GM18519 (cell line): ENCODE results near the gene CYFIP2.
A peak's percentile ranks its signal among the peaks of the same experiment; 100 is the strongest.

Experiments
- ATAC-seq: cut with Tn5 transposase; IDR thresholded peaks from one replicate; pipeline ENCODE4 v1.9.1; 2021; ENCODE audit warnings: mild to moderate bottlenecking, moderate library complexity; ENCODE audit not compliant: unreplicated experiment, low FRiP score

CYFIP2 gene

DNA sequence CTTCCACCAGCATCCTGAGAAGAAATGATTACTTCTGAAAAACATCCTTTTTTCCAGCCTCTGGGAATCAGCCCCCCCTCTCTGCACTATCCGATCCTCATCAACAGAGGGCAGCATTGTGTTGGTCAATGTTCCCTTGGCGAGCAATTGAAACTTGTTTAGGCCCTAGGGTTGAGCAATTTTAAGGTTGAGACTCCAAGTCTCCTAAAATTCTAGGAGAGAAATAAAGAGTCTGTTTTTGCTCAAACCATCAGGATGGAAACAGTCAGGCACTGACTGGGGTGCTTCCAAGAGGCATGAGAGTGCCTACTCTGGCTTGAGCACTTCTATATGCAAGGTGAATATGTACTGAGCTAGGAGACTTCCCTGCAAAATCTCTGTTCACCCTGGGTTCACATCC, 12.4 kb upstream of the CYFIP2 start:
- peak; percentile 26 for ATAC-seq

DNA sequence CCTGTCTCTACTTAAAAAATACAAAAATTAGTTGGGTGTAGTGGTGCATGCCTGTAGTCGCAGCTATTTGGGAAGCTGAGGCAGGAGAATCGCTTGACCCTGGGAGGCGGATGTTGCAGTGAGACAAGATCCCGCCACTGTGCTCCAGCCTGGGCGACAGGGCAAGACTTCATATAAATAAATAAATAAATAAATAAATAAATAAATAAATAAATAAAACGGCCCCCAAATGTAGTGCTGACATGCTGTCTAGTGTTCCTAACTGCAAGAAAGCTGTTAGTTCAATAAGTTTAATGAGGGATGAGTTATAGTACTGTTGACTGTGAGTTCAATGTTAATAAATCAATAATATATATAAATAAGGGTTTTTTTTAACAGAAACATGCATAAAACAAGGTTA, 7.5 kb upstream of the CYFIP2 start:
- no peak for ATAC-seq

DNA sequence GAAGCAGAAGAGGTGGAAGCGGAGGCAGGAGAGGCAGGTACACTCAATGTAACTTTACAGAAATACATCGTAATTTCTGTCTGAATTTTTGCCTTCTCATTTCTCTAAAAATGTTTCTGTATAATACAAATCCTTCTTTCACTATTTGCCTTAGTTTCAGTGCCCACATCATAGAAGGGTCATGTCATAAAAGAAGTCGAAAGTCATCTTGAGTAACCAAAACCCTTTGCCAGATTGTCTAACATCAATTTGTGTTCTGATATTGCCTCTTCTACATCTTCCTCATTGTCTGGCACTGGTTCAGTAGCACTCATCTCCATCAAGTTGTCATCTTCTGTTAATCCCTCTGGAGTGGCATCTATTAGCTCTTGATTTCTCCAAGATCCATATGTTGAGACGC, 6.2 kb upstream of the CYFIP2 start:
- no peak for ATAC-seq

DNA sequence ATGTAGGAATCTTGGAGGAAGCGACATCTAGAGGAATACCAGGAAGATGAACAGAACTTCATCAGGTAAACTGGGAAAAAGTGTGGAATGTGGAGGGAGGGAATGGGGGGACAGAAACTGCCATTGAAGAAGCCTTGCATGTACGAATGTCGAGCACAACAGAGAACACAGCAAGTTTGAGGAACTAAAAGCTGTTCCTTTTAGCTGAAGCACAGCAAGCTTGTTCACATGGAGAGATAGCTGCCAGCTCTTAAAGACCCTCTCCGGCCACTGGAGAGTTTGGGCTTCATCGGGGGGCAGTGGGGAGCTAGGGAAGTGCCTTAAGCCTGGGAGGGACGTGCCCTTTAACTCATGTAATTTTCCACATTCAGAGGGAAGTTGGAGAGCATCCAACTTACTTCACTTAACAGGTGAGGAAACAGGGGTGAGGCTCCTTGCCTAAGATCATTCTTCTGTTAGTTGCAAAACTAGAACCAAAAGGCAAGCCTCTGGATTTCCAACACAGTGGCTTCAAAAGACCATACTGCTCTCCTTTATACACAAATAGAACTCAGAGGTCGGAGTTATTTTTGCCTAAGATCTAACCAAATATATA, 2.3 kb upstream of the CYFIP2 start:
- ATAC-seq = no peak

DNA sequence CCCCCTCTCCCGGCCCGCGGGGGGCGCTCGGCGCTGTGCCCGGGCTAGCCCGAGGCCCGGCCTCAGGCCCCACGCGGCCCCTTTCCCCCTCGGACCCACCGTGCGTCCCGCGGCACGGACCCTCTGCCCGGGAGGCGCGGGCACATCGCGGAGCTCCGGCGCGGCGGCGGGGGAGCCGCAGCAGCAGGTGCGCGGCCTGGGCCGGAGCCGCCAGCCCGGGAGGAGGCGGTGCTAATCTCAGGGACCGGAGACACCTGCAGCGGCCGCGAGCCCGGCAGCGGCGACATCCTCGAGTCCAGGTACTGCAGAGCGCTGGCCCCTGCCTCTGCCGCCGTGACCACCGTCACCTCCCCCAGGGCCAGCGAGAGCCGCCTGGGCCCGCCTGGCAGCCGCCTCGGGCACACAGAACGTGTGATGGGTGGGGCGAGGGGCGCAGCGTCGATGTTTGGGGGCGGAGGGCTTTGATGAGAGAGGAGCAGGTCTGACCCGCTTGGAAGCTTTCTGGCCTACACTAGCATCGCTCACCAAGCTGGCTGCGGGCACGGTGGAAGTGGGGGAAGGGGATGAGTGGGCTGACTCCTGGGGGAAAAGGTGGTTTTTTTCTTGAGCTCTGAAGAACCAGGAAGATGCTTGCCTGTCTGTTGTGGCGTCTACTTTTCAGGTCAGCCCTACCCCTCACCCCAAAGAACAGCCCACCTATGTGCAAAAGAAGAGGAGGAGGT, 524 bp downstream of the CYFIP2 start:
- ATAC-seq = peak; percentile 37

DNA sequence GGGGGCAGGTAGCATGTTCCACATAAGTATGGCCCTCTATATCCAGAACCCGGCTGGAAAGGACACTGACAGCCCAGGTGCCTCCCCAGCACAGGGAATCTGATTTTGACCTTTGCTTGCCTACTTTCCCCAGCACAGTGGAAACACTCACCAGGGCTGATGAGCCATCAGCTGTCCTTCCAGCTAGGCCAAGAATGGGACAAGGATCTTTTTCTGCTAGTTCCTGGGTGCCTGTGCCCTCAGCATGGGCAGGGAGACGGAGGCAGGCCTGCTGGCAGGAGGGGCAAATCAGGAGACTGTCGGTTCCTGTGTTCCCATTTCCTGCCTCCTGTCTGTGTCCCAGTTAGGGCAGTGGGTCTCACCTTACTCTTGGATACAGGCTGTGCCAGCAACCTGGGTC, 1.1 kb downstream of the CYFIP2 start:
- no peak for ATAC-seq

DNA sequence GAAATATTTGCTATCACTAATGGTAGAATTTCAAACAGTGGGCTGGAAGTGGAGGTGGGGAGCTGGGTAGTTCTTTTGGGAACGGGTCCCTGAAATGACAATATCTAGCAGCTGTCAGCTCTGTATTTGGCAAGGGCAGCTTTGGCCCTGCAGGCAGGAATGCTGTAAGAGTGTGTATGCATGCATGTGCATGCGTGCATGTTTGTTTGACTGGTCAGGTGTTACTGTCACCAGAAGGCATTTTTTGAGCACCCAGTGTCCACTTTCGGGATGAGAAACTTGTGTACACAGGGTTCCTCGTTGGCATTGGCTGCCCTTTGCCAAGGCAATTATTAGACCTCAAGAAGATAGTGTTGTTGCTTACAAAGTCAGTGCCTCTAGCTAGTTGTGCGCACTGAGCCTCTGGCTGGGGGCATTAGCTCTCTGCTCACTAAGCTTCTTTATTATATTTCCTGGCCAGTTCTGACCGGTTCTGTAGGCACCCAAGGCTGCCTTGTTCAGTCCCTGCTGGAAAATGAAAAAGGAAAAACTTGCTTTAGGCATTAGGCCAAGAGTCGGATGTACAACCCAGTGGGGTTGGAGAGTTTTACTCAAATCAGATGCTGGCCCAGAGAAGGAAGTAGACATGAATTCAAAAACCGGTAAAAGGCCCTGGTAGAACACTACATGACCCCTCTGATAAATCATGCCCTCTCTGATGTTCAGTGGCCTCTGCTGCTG, 2.0 kb downstream of the CYFIP2 start:
- ATAC-seq = no peak

DNA sequence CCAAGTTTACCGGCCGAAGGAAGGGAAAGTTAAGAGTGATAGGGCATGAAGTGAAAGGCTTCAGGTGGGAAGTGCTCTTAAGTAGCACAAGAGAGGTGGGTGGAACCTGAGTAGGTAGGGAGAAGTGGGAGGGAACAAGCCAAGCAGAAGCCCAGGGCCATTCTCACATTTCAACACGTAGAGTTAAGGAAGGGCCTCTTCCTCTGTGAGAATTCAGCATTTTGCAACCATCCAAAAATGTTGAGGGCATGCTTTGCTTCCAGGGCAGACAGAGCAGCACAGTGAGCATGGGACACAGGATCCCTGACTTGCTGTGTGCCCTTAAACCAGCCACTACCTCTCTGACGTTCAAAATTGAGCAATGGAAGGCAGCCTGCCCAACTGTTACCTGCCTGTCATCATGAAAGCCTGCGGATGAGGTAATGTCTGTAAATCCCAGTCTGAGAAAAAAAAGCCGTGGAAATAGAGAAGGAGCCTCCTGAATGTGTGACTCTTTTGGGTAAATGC, 3.3 kb downstream of the CYFIP2 start:
- ATAC-seq = no peak

- ATAC-seq = no peak
Measured at GRCh38 chr5:157269761-157270272, 3.9 kb downstream of the CYFIP2 start.

DNA sequence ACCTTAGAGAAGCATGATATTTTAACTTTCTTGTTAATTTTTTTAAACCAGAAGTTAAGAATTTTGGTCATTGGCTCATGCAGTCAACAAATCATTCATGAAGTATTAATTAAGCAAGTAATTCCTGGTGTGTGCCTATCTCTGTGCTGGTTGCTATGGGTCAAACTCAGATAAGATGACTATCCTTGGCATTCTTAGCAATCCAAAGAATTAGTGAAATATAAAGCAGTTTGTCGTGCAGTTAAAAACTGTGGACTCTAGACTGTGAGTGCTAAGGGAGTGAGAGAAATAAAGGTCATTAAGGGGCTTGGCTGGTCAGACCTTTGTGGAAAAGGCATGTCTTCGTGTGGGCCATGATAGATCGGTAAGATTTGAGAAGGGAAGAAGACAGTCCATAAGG, 4.8 kb downstream of the CYFIP2 start:
- no peak for ATAC-seq

DNA sequence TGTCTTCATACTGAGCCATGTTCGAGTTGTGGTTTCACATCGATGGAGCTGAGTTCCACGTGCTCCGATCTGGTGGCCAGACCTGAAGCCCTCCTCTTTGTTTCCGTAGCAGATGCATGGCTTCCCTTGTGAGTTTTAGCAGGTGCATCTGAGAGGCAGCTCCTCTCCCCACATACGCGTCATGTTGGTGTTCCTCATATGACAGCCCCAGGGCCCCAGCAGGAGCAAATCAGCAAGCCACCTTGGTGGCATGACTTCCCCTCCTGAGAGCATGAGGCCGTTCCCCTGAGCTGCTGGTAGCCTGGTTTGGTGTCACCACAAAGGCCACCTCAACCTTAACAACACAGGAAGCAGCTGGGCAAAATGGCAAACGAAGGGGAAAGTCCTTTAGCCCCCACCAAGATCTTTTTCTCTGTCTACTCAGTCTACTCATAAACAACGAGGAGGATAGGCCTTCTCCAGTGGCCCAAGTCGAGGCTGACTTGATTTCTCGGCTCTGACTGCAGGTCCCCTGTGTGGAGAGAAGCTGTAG, 5.9 kb downstream of the CYFIP2 start:
- ATAC-seq = peak; percentile 81

- peak; percentile 28 for ATAC-seq
Measured at GRCh38 chr5:157273131-157273556, 7.2 kb downstream of the CYFIP2 start.

DNA sequence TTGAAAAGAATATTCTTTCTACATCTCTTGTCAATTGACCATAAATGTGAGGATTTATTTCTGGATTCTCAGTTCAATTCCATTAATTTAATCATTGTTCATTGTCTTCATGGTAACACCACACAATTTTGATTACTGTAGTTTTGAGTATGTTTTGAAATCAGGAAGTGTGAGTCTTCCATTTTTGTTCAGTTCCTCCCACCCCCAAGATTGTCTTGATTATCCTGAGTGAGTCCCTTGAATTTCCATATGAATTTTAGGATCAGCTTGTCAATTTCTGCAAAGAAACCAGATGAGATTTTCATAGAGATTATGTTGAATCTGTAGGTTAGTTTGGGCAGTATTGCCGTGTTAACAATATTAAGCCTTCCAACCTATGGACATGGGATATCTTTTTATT, 9.5 kb downstream of the CYFIP2 start:
- no peak for ATAC-seq

DNA sequence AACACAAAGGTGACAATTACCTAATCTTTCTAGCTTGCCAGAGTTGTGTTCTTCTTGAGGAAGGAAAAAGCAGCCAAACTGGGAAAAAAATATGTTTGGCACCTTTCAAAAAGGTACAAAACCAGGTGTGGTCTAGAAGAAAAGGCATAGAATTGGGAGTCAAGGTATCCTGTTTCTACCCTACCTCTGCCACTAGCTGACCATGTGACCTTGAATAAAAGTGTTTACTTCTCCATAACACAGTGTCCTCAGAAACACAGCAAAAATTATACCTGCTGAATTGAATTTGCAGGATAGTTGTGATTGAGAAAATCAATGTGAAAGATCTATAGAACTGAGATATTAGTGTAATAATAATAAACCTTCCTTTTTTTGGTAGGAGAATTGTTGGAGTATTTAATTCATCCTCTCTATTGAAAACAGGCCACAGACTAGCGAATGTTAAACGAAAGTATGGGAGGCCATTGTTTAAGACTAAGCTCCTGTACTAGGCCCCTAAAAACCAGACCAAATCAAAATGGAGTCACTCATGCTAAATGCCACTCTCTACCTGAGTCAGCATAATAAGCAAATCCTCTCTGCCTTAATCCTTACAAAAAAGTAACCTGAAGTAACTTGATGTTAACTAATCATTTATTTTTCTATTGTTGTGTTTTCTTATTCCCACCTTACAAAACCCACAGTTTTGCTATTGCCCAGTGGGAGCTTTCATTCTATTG, 12.6 kb downstream of the CYFIP2 start:
- ATAC-seq = no peak

DNA sequence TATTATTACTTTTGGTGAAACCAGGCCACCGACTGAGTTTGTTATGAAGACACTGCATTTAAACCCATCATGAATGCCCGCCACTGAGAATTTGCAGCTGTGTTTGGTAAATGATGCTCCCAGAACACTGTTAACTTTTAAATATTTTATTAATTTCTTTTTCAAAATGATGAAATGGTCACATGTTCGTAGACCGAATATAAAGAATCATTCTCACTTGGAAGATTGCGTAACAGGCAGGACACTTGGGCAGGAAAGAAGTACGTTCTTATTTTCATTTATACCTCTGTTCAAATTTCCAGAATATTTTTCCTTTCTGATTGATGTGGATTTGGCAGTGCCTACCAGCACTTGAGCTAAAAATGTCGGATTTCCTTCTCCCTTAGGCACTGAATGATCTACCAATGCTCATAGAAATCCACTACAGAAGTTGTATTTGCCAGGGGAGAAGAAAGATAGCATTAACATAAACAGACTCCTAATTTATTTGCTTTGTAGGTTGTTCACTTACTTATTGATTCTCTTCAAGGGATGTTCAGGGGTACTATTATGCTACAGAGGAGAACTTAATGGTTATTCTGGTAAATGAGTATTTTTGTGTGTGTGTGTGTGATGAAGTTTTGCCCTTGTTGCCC, 13.8 kb downstream of the CYFIP2 start:
- no peak for ATAC-seq

DNA sequence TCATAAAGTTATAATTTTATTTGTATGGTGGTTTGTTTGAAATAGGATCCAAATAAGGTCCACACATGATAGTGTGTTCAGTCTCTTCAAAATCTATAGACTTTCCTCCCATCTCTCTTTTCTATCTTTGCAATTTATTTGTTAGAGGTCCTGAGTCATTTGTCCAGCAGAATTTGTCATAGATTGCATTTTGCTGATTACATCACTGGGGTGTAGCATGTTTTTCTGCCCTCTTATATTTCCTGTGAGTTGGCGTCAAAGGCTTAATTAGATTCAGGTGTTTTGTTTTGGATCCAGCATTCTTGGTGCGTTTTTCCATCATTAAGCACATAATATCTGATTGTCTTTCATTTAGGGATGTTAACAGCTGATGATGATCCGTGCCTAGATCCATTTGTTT, 15.0 kb downstream of the CYFIP2 start:
- no peak for ATAC-seq

DNA sequence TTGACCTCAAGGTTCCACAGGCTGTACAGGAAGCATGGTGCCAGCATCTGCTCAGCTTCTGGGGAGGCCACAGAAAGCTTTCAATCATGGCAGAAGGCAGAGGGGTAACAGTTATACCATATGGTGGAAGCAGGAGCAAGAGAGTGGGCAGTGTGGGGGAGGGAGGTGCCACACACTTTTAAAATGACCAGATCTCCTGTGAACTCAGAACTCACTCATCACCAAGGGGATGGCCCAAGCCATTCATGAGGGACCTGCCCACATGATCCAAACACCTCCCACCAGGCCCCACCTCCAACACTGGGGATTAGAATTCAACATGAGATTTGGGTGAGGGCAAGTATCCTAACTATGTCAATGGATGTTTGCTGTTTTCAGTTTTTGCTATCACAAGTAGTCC, 16.2 kb downstream of the CYFIP2 start:
- ATAC-seq = no peak

GRCh38 chr5:157283434-157283833, 17.5 kb downstream of the CYFIP2 start:
- ATAC-seq = peak; percentile 99

- no peak for ATAC-seq
Measured at GRCh38 chr5:157284458-157285212, 18.7 kb downstream of the CYFIP2 start.
